Measurements from ENCODE around the gene NDFIP2. TPM values are rescaled to one million over a fixed set of nuclear protein-coding genes. Genes with fewer than 3 reads are reported as not detected.

Gene NDFIP2
- total RNA-seq, 1 experiment from 2014 or later = 48.4 TPM

- Histone ChIP-seq H3K9me3 (ENCODE audit: insufficient read depth, low read depth) (no peaks in the 10 kb centered on the region; the same call in 1 of the 2 replicates), H3K4me1 (replicated peaks; ENCODE audit: insufficient read depth) (0 out of 2 replicates have a peak, but pooled peaks cover 4% of the 10 kb centered on the region), H4K20me1 (ENCODE audit: insufficient read depth) (no peaks in the 10 kb centered on the region), H3K9me2 (ENCODE audit: insufficient read depth) (no peaks in the 10 kb centered on the region), H3K4me3 (no peak overlapping the region), H3K27ac (no peak overlapping the region), H2AFZ (no peak overlapping the region), H3K4me2 (no peak overlapping the region), H3F3A (ENCODE audit: insufficient read depth, low read depth) (peaks cover 9% of the 10 kb centered on the region; the same call in 1 of the 2 replicates), H3K27me3 (ENCODE audit: insufficient read depth, low read depth) (no peaks in the 10 kb centered on the region), H3K36me3 (ENCODE audit: low read depth) (no peaks in the 10 kb centered on the region), H3K79me2 (ENCODE audit: low read depth) (no peaks in the 10 kb centered on the region)
- intact Hi-C loops (cut with micrococcal nuclease; ENCODE audit: unreplicated experiment) = no loop called here
- no TSS peak for BruUV-seq (replicated peaks)
- TF ChIP-seq CTCF (conservative IDR thresholded peaks at IDR 0.05) = no peak
- TF ChIP-seq EZH2 (IDR thresholded peaks at IDR 0.05; ENCODE audit: low read depth) = no peak
- DNase-seq = no peak
- ChIA-PET POLR2A (ENCODE audit: unreplicated experiment) (no interaction called here), CTCF (no interaction called here)
These were observed 5.4 kb upstream of the NDFIP2 start for GRCh38 chr13:79475569-79475968.

- DNase-seq = no peak
- BruUV-seq (replicated peaks) = no TSS peak
- TF ChIP-seq CTCF (conservative IDR thresholded peaks at IDR 0.05) (no peak), EZH2 (IDR thresholded peaks at IDR 0.05; ENCODE audit: low read depth) (no peak)
- peaks cover 13% of the 10 kb centered on the region for H3K4me1 ChIP-seq (replicated peaks; ENCODE audit: insufficient read depth)
- H3K27me3 ChIP-seq (ENCODE audit: insufficient read depth, low read depth) = no peaks in the 10 kb centered on the region
- intact Hi-C loops (cut with micrococcal nuclease; ENCODE audit: unreplicated experiment) = no loop called here
- no peaks in the 10 kb centered on the region for H4K20me1 ChIP-seq (ENCODE audit: insufficient read depth)
- no peak overlapping the region for H3K4me3 ChIP-seq
- H3K9me2 ChIP-seq (ENCODE audit: insufficient read depth) = no peaks in the 10 kb centered on the region
- ChIA-PET CTCF (no interaction called here), POLR2A (ENCODE audit: unreplicated experiment) (no interaction called here)
- no peaks in the 10 kb centered on the region for H3K9me3 ChIP-seq (ENCODE audit: insufficient read depth, low read depth)
- H3K27ac ChIP-seq = no peak overlapping the region
- no peaks in the 10 kb centered on the region for H3K36me3 ChIP-seq (ENCODE audit: low read depth)
- peaks cover 14% of the 10 kb centered on the region; the same call in 1 of the 2 replicates for H3F3A ChIP-seq (ENCODE audit: insufficient read depth, low read depth)
- H2AFZ ChIP-seq = no peak overlapping the region
- no peak overlapping the region for H3K4me2 ChIP-seq
- peaks cover 17% of the 10 kb centered on the region for H3K79me2 ChIP-seq (ENCODE audit: low read depth)
These were observed 3.0 kb upstream of the NDFIP2 start for GRCh38 chr13:79477968-79478367.

DNA sequence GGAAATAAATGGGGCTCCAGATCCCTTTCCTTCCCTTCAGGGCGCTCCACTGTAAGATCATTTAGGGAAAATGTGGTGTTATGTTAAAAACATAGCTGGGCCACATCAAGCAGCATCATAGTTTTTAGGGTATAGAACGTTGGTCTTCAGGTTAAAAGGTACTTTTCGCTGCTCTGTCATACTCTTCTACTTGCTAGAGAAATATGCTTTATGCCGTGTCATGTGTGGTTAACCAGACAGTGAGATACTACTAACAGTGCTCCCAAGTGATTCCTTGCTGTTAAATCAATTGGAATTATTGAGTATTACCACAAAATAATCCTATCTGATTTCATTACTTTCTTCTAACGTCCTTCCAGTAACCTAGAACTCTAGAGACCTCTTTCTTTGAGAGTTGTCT is 1.1 kb upstream of the NDFIP2 start:
- no peak for TF ChIP-seq CTCF (conservative IDR thresholded peaks at IDR 0.05)
- TF ChIP-seq EZH2 (IDR thresholded peaks at IDR 0.05; ENCODE audit: low read depth) = no peak
- H3K79me2 ChIP-seq (ENCODE audit: low read depth) = peaks cover 35% of the 10 kb centered on the region
- no peaks in the 10 kb centered on the region for H3K9me3 ChIP-seq (ENCODE audit: insufficient read depth, low read depth)
- intact Hi-C loops (cut with micrococcal nuclease; ENCODE audit: unreplicated experiment) = loop anchor here (5.0 kb wide), 2 partner anchors 58 to 73 kb away; partner anchors contain the start of gene RBM26
- H3K27me3 ChIP-seq (ENCODE audit: insufficient read depth, low read depth) = no peaks in the 10 kb centered on the region
- no peaks in the 10 kb centered on the region for H3K9me2 ChIP-seq (ENCODE audit: insufficient read depth)
- H3K4me2 ChIP-seq = no peak overlapping the region
- DNase-seq = no peak
- no peaks in the 10 kb centered on the region for H3K36me3 ChIP-seq (ENCODE audit: low read depth)
- no peaks in the 10 kb centered on the region for H4K20me1 ChIP-seq (ENCODE audit: insufficient read depth)
- POLR2A ChIA-PET (ENCODE audit: unreplicated experiment) = interaction anchor here (0.6 kb wide), 1 partner anchor 40 kb away, joined by 3 read pairs; no protein-coding TSS in a partner anchor
- 0 out of 2 replicates have a peak overlapping the region, but pooled peaks have one; percentile 10 for H2AFZ ChIP-seq
- no TSS peak for BruUV-seq (replicated peaks)
- H3K4me3 ChIP-seq = no peak overlapping the region
- CTCF ChIA-PET = no interaction called here
- peaks cover 32% of the 10 kb centered on the region for H3K4me1 ChIP-seq (replicated peaks; ENCODE audit: insufficient read depth)
- no peak overlapping the region for H3K27ac ChIP-seq
- peaks cover 23% of the 10 kb centered on the region for H3F3A ChIP-seq (ENCODE audit: insufficient read depth, low read depth)
